Neural cell (in vitro differentiated cells): ENCODE data around the gene CAPN9. TPM values are rescaled to one million over a fixed set of nuclear protein-coding genes. Genes with fewer than 3 reads are reported as not detected.

Experiments
- H2AFZ ChIP-seq: fragments of 200-600, 300-800 bp; sonication (generic), shearing (Covaris generic); 2 replicates; pipeline ENCODE4 v1.6.0; 2014; ENCODE audit warnings: low read depth, mild to moderate bottlenecking, antibody characterized with exemption, low read length, moderate library complexity
- H3F3A ChIP-seq: fragments of 200-600 bp; shearing (Covaris generic); 2 replicates; pipeline ENCODE4 v1.6.1; 2016; ENCODE audit warnings: mild to moderate bottlenecking, moderate library complexity, mixed read lengths, antibody characterized with exemption, low read length; ENCODE audit not compliant: insufficient read depth, poor library complexity, severe bottlenecking
- H3K27ac ChIP-seq: fragments of 200-600, 300-800 bp; sonication (generic), shearing (Covaris generic); 2 replicates; pipeline ENCODE4 v1.5.1; 2014; ENCODE audit warnings: mild to moderate bottlenecking, low read length, moderate library complexity
- H3K27me3 ChIP-seq: fragments of 300-800, 200-600 bp; sonication (generic), shearing (Covaris generic); 2 replicates; pipeline ENCODE4 v1.6.0; 2014; ENCODE audit warnings: mild to moderate bottlenecking, low read depth, low read length, moderate library complexity; ENCODE audit not compliant: insufficient read depth
- H3K36me3 ChIP-seq: fragments of 300-800, 200-600 bp; sonication (generic), shearing (Covaris generic); 2 replicates; pipeline ENCODE4 v1.5.1; 2014; ENCODE audit warnings: mild to moderate bottlenecking, antibody characterized with exemption, low read length, moderate library complexity; ENCODE audit not compliant: insufficient read depth
- H3K4me2 ChIP-seq: fragments of 300-800, 200-600 bp; sonication (generic), shearing (Covaris generic); 2 replicates; pipeline ENCODE4 v1.6.0; 2014; ENCODE audit warnings: mild to moderate bottlenecking, low read length
- H3K4me3 ChIP-seq: fragments of 300-800, 200-600 bp; sonication (generic), shearing (Covaris generic); 2 replicates; pipeline ENCODE4 v1.5.1; 2014; ENCODE audit warnings: mild to moderate bottlenecking, low read length, moderate library complexity
- H3K79me2 ChIP-seq: fragments of 200-600 bp; shearing (Covaris generic); replicated peaks from 2 replicates; pipeline ENCODE4 v1.6.0; 2014; ENCODE audit warnings: mild to moderate bottlenecking, low read length, moderate library complexity; ENCODE audit not compliant: insufficient read depth
- H3K9ac ChIP-seq: fragments of 300-800, 200-600 bp; sonication (generic), shearing (Covaris generic); 2 replicates; pipeline ENCODE4 v1.6.1; 2016; ENCODE audit warnings: mild to moderate bottlenecking, low read length, mixed read lengths
- H3K9me2 ChIP-seq: fragments of 200-600 bp; shearing (Covaris generic); 2 replicates; pipeline ENCODE4 v1.6.1; 2016; ENCODE audit warnings: mild to moderate bottlenecking, low read length, mixed read lengths; ENCODE audit not compliant: insufficient read depth
- H3K9me3 ChIP-seq: fragments of 200-600, 300-800 bp; sonication (generic), shearing (Covaris generic); 2 replicates; pipeline ENCODE4 v1.6.1; 2016; ENCODE audit warnings: mild to moderate bottlenecking, mixed run types, low read length, moderate library complexity, mixed read lengths
- H4K20me1 ChIP-seq: fragments of 200-600 bp; shearing (Covaris generic); 2 replicates; pipeline ENCODE4 v1.6.1; 2016; ENCODE audit warnings: mild to moderate bottlenecking, mixed run types; ENCODE audit not compliant: insufficient read depth
- EP300 ChIP-seq: fragments of 450-650 bp; conservative IDR thresholded peaks from 2 replicates; pipeline ENCODE4 v1.6.1; 2014; ENCODE audit warnings: antibody characterized with exemption, mild to moderate bottlenecking, moderate library complexity; ENCODE audit not compliant: poor library complexity, severe bottlenecking
- EZH2 ChIP-seq: fragments of 200-600, 300-800 bp; shearing (Covaris generic), sonication (generic); IDR thresholded peaks from 2 replicates; pipeline ENCODE4 v1.6.1; 2014; ENCODE audit warnings: antibody characterized with exemption, low read length, borderline replicate concordance, mild to moderate bottlenecking; ENCODE audit not compliant: insufficient read depth, poor library complexity, severe bottlenecking
- MXI1 ChIP-seq: fragments of 450-650 bp; conservative IDR thresholded peaks from 2 replicates; pipeline ENCODE4 v1.6.1; 2014; ENCODE audit warnings: antibody characterized with exemption, mild to moderate bottlenecking; ENCODE audit not compliant: poor library complexity, severe bottlenecking
- POLR2AphosphoS5 ChIP-seq: IDR thresholded peaks from 2 replicates; pipeline ENCODE4 v1.6.1; 2012
- RAD21 ChIP-seq: fragments of 450-650 bp; conservative IDR thresholded peaks from 2 replicates; pipeline ENCODE4 v1.6.1; 2014; ENCODE audit warnings: antibody characterized with exemption, mild to moderate bottlenecking, moderate library complexity
- SMC3 ChIP-seq: fragments of 450-650 bp; conservative IDR thresholded peaks from 2 replicates; pipeline ENCODE4 v1.6.1; 2014; ENCODE audit warnings: antibody characterized with exemption, mild to moderate bottlenecking, moderate library complexity; ENCODE audit not compliant: poor library complexity
- TAF1 ChIP-seq: IDR thresholded peaks from 2 replicates; pipeline ENCODE4 v1.6.1; 2012; ENCODE audit warnings: low read depth
- polyA plus RNA-seq: library from polyadenylated mRNA; depleted of rRNA; stranded (reverse); fragments of >200 nt; gene quantifications from 2 replicates; pipeline ENCODE4 v1.2.3, GENCODE V29; 2014
- TF ChIP-seq, protein P1 (sequence below): IDR thresholded peaks from 2 replicates; pipeline ENCODE4 v1.6.1; 2012; ENCODE audit warnings: borderline replicate concordance
- TF ChIP-seq, protein P2 (sequence below): fragments of 450-650 bp; IDR thresholded peaks from 2 replicates; pipeline ENCODE4 v1.5.1; 2014; ENCODE audit warnings: antibody characterized with exemption, mild to moderate bottlenecking, moderate library complexity; ENCODE audit not compliant: poor library complexity, severe bottlenecking

CAPN9 gene
- polyA plus RNA-seq, 1 donor from 2014 or later: 0.14 TPM

DNA sequence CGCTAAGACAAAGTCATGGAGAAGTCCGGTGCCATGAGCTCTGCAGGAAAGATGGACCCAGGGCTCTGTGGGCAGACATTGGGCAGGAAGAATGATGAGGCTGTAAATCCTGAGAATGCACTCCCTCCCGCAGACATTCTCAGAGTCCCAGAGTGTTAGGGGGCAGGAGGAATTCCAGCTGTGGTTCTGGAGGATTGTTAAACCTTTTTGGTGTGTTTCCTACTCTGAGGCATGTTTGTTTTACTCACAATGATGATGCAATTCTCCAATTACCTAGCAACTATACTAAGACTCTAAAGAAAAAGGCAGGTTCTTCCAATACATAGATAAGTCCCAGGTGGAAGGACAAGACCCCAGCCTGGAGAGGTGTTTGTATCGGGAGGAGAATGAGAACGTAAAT lies 2.8 kb upstream of the CAPN9 start:
- H3K27me3 ChIP-seq: no peaks in the 10 kb centered on the region
- no peak overlapping the region for H3K9ac ChIP-seq
- H3K4me3 ChIP-seq: no peak overlapping the region
- H3K9me2 ChIP-seq: no peaks in the 10 kb centered on the region
- TF ChIP-seq RAD21: no peak
- no peak for TF ChIP-seq MXI1
- TF ChIP-seq SMC3: no peak
- no peak for TF ChIP-seq EP300
- TF ChIP-seq EZH2: no peak
- TF ChIP-seq, protein P1, sequence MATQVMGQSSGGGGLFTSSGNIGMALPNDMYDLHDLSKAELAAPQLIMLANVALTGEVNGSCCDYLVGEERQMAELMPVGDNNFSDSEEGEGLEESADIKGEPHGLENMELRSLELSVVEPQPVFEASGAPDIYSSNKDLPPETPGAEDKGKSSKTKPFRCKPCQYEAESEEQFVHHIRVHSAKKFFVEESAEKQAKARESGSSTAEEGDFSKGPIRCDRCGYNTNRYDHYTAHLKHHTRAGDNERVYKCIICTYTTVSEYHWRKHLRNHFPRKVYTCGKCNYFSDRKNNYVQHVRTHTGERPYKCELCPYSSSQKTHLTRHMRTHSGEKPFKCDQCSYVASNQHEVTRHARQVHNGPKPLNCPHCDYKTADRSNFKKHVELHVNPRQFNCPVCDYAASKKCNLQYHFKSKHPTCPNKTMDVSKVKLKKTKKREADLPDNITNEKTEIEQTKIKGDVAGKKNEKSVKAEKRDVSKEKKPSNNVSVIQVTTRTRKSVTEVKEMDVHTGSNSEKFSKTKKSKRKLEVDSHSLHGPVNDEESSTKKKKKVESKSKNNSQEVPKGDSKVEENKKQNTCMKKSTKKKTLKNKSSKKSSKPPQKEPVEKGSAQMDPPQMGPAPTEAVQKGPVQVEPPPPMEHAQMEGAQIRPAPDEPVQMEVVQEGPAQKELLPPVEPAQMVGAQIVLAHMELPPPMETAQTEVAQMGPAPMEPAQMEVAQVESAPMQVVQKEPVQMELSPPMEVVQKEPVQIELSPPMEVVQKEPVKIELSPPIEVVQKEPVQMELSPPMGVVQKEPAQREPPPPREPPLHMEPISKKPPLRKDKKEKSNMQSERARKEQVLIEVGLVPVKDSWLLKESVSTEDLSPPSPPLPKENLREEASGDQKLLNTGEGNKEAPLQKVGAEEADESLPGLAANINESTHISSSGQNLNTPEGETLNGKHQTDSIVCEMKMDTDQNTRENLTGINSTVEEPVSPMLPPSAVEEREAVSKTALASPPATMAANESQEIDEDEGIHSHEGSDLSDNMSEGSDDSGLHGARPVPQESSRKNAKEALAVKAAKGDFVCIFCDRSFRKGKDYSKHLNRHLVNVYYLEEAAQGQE: no peak
- TF ChIP-seq POLR2AphosphoS5: no peak
- TF ChIP-seq, protein P2, sequence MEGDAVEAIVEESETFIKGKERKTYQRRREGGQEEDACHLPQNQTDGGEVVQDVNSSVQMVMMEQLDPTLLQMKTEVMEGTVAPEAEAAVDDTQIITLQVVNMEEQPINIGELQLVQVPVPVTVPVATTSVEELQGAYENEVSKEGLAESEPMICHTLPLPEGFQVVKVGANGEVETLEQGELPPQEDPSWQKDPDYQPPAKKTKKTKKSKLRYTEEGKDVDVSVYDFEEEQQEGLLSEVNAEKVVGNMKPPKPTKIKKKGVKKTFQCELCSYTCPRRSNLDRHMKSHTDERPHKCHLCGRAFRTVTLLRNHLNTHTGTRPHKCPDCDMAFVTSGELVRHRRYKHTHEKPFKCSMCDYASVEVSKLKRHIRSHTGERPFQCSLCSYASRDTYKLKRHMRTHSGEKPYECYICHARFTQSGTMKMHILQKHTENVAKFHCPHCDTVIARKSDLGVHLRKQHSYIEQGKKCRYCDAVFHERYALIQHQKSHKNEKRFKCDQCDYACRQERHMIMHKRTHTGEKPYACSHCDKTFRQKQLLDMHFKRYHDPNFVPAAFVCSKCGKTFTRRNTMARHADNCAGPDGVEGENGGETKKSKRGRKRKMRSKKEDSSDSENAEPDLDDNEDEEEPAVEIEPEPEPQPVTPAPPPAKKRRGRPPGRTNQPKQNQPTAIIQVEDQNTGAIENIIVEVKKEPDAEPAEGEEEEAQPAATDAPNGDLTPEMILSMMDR: no peak
- no peak for TF ChIP-seq TAF1
- no peaks in the 10 kb centered on the region for H3K9me3 ChIP-seq
- no peak overlapping the region for H3K4me2 ChIP-seq
- H3K79me2 ChIP-seq: no peaks in the 10 kb centered on the region
- H3K27ac ChIP-seq: no peak overlapping the region
- H4K20me1 ChIP-seq: no peaks in the 10 kb centered on the region
- H2AFZ ChIP-seq: no peak overlapping the region
- no peaks in the 10 kb centered on the region for H3K36me3 ChIP-seq
- no peaks in the 10 kb centered on the region for H3F3A ChIP-seq

DNA sequence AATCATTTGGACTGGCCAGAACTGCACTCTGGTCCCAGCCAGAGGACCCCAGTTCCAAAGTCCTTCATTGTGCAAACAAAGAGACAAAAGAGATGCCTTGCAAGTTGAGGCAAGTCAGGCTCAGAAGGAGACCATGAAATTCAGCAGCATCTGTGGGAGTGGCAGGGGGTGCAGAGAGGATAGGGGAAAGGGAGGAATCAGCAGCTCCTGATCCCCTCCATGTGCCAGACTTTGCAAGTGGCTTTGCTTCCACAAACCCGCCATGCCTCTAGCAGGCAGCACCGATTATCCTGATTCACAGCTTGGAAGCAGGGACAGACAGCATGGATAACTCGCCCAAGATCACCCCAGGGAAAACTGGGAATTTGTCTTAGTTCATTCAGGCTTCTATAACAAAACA lies 2.1 kb upstream of the CAPN9 start:
- Histone ChIP-seq H3K27me3 (no peaks in the 10 kb centered on the region), H3K9me3 (no peaks in the 10 kb centered on the region), H3K79me2 (no peaks in the 10 kb centered on the region), H4K20me1 (no peaks in the 10 kb centered on the region), H3K27ac (no peak overlapping the region), H3K9me2 (no peaks in the 10 kb centered on the region), H3K36me3 (no peaks in the 10 kb centered on the region), H2AFZ (no peak overlapping the region), H3K4me3 (no peak overlapping the region), H3K4me2 (no peak overlapping the region), H3K9ac (no peak overlapping the region), H3F3A (no peaks in the 10 kb centered on the region)
- TF ChIP-seq RAD21: no peak
- no peak for TF ChIP-seq TAF1
- no peak for TF ChIP-seq EZH2
- TF ChIP-seq, protein P1: no peak
- TF ChIP-seq MXI1: no peak
- TF ChIP-seq, protein P2: no peak
- TF ChIP-seq POLR2AphosphoS5: no peak
- TF ChIP-seq SMC3: no peak
- TF ChIP-seq EP300: no peak
